Stimulated activated CD8-positive, alpha-beta memory T cell treated with anti-CD3 and anti-CD28 coated beads, Interleukin-7, amount 100 ng/mL, for 48 hours (primary cell): Measurements from ENCODE around the gene CLEC16A.

Experiments used
- DNase-seq, 2 donors: peaks; one replicate each; pipeline ENCODE4 v3.0.0-alpha.2; 2020; ENCODE audit warnings: low read depth in 1 of 2; ENCODE audit errors: extremely low read depth in 1 of 2

CLEC16A gene

GRCh38 chr16:10987361-10988163, 43.2 kb downstream of the CLEC16A start:
- DNase-seq = no peak

GRCh38 chr16:10988164-10988803, 43.9 kb downstream of the CLEC16A start:
- peak; percentile 41 to 82 for DNase-seq

GRCh38 chr16:10988879-10989278, 44.5 kb downstream of the CLEC16A start:
- no peak for DNase-seq

GRCh38 chr16:10989559-10989958, 45.2 kb downstream of the CLEC16A start:
- no peak for DNase-seq

- DNase-seq = no peak
These were observed 46.0 kb downstream of the CLEC16A start for GRCh38 chr16:10990378-10990777.

GRCh38 chr16:10992112-10992511, 47.7 kb downstream of the CLEC16A start:
- DNase-seq = no peak

GRCh38 chr16:10992797-10993196, 48.4 kb downstream of the CLEC16A start:
- DNase-seq = peak; percentile 25 to 46

GRCh38 chr16:10993649-10994048, 49.3 kb downstream of the CLEC16A start:
- no peak for DNase-seq

- no peak for DNase-seq
These were observed 50.2 kb downstream of the CLEC16A start for GRCh38 chr16:10994571-10994970.

- no peak for DNase-seq
These were observed 51.2 kb downstream of the CLEC16A start for GRCh38 chr16:10995565-10995964.

GRCh38 chr16:10997485-10997884, 53.1 kb downstream of the CLEC16A start:
- no peak for DNase-seq

- DNase-seq = no peak
These were observed 54.9 kb downstream of the CLEC16A start for GRCh38 chr16:10999300-10999699.

- no peak for DNase-seq
These were observed 57.2 kb downstream of the CLEC16A start for GRCh38 chr16:11001611-11002010.

GRCh38 chr16:11003141-11003540, 58.8 kb downstream of the CLEC16A start:
- DNase-seq = no peak

- DNase-seq = no peak
These were observed 60.0 kb downstream of the CLEC16A start for GRCh38 chr16:11004351-11004750.

- DNase-seq = no peak
These were observed 60.7 kb downstream of the CLEC16A start for GRCh38 chr16:11004973-11005610.

- no peak for DNase-seq
These were observed 61.2 kb downstream of the CLEC16A start for GRCh38 chr16:11005611-11005975.

GRCh38 chr16:11006656-11007055, 62.3 kb downstream of the CLEC16A start:
- DNase-seq = no peak

- no peak for DNase-seq
These were observed 63.4 kb downstream of the CLEC16A start for GRCh38 chr16:11007714-11008280.

GRCh38 chr16:11009027-11009755, 64.8 kb downstream of the CLEC16A start:
- DNase-seq = no peak
